GM23338 (cell line): ENCODE measurements around the gene MAN2A2. TPM values are rescaled to one million over a fixed set of nuclear protein-coding genes. Genes with fewer than 3 reads are reported as not detected.
"Not testable (repeated sequence)": the region's sequence is repeated elsewhere in the genome, so short reads cannot be mapped to it uniquely, and the experiment has no call there.

ENCODE experiments used
- ATAC-seq: fragments of 200-7000 bp; cut with Tn5 transposase; 3 replicates; pipeline ENCODE4 v1.9.1; 2020
- DNase-seq: peaks from one replicate; pipeline ENCODE4 v3.0.0-alpha.2; 2015; ENCODE audit warnings: low spot score
- H2AFZ ChIP-seq: fragments of 200-600 bp; sonication (generic); 2 replicates; pipeline ENCODE4 v1.8.0; 2016; ENCODE audit warnings: antibody characterized with exemption, mild to moderate bottlenecking, moderate library complexity
- H3F3A ChIP-seq: fragments of 200-600 bp; sonication (generic); replicated peaks from 2 replicates; pipeline ENCODE4 v1.8.0; 2017; ENCODE audit warnings: antibody characterized with exemption, mixed run types, low read depth
- H3K27ac ChIP-seq: fragments of 200-600 bp; sonication (generic); 2 replicates; pipeline ENCODE4 v1.6.1; 2016; ENCODE audit warnings: low read depth
- H3K27me3 ChIP-seq: fragments of 200-600 bp; sonication (generic); 2 replicates; pipeline ENCODE4 v1.8.0; 2016; ENCODE audit warnings: mild to moderate bottlenecking, mixed run types, moderate library complexity; ENCODE audit not compliant: insufficient read depth
- H3K36me3 ChIP-seq: fragments of 200-600 bp; sonication (generic); 2 replicates; pipeline ENCODE4 v1.8.0; 2016; ENCODE audit warnings: mild to moderate bottlenecking; ENCODE audit not compliant: insufficient read depth
- H3K4me1 ChIP-seq: fragments of 200-600 bp; sonication (generic); 2 replicates; pipeline ENCODE4 v1.8.0; 2016; ENCODE audit warnings: mild to moderate bottlenecking, moderate library complexity; ENCODE audit not compliant: insufficient read depth
- H3K4me2 ChIP-seq: fragments of 200-600 bp; sonication (generic); 2 replicates; pipeline ENCODE4 v1.7.1; 2017; ENCODE audit warnings: mixed run types
- H3K4me3 ChIP-seq: fragments of 200-600 bp; sonication (generic); 2 replicates; pipeline ENCODE4 v1.6.1; 2016; ENCODE audit warnings: mixed run types
- H3K79me2 ChIP-seq: fragments of 200-600 bp; sonication (generic); replicated peaks from 2 replicates; pipeline ENCODE4 v1.8.0; 2017; ENCODE audit warnings: mild to moderate bottlenecking; ENCODE audit not compliant: insufficient read depth
- H3K9me2 ChIP-seq: fragments of 200-600 bp; sonication (generic); 2 replicates; pipeline ENCODE4 v1.8.0; 2017; ENCODE audit not compliant: insufficient read depth
- H4K20me1 ChIP-seq: fragments of 200-600 bp; sonication (generic); replicated peaks from 2 replicates; pipeline ENCODE4 v1.8.0; 2017; ENCODE audit warnings: mild to moderate bottlenecking; ENCODE audit not compliant: insufficient read depth
- H3K27ac Mint-ChIP-seq: 2 replicates; pipeline ENCODE4 v1.8.0; 2020; ENCODE audit warnings: inconsistent platforms, mild to moderate bottlenecking, moderate library complexity, mixed read lengths
- H3K27me3 Mint-ChIP-seq: 3 replicates; pipeline ENCODE4 v1.8.0; 2022; ENCODE audit warnings: low read depth, mild to moderate bottlenecking, moderate library complexity, mixed read lengths, inconsistent platforms; ENCODE audit not compliant: insufficient read depth, poor library complexity
- H3K36me3 Mint-ChIP-seq: 3 replicates; pipeline ENCODE4 v1.8.0; 2021; ENCODE audit warnings: low read depth, mild to moderate bottlenecking, inconsistent platforms, moderate library complexity, mixed read lengths
- H3K4me1 Mint-ChIP-seq: 3 replicates; pipeline ENCODE4 v1.8.0; 2020; ENCODE audit warnings: mild to moderate bottlenecking, inconsistent platforms, mixed read lengths
- H3K4me3 Mint-ChIP-seq: 3 replicates; pipeline ENCODE4 v1.8.0; 2021; ENCODE audit warnings: moderate library complexity, mild to moderate bottlenecking, inconsistent platforms, mixed read lengths
- H3K9me3 Mint-ChIP-seq: 3 replicates; pipeline ENCODE4 v1.8.0; 2020; ENCODE audit warnings: moderate library complexity, mild to moderate bottlenecking, inconsistent platforms, mixed read lengths
- polyA plus RNA-seq: library from polyadenylated mRNA; unstranded; fragments of >200 nt; fragmentation: Nextera tagmentation; extraction: Ambion mirVana; gene quantifications from 2 replicates; pipeline ENCODE4 v1.2.1, GENCODE V29; 2016
- total RNA-seq: library from RNA; depleted of rRNA; stranded (reverse); fragments of >200 nt; shearing (Covaris generic); gene quantifications from 2 replicates; pipeline ENCODE4 v1.2.3, GENCODE V29; 2014
- TF ChIP-seq, protein P1 (sequence below): IDR thresholded peaks from 2 replicates; pipeline ENCODE4 v1.6.1; 2016; ENCODE audit warnings: antibody characterized with exemption
- TF ChIP-seq, protein P2 (sequence below): IDR thresholded peaks from one replicate; pipeline ENCODE4 v1.6.1; 2018; ENCODE audit warnings: antibody characterized with exemption; ENCODE audit not compliant: unreplicated experiment

Gene MAN2A2
- total and polyA plus RNA-seq, 2 experiments from 2014 or later: 8.2 to 17.1 TPM

DNA sequence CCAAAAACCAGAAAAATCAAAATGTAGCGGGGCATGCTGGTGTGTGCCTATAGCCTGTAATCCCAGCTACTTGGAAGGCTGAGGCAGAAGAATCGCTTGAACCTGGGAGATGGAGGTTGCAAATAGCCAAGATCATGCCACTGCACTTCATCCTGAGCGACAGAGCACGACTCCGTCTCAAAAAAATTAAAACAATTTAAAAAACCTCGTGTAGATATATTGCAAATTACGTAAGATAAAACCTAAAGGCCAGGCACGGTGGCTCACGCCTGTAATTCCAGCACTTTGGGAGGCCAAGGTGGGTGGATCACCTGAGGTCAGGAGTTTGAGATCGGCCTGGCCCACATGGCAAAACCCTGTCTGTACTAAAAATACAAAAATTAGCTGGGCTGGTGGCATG, 23.7 kb downstream of the MAN2A2 start:
- peaks cover 16% of the 10 kb centered on the region for H3K4me1 Mint-ChIP-seq
- H4K20me1 ChIP-seq, H3K4me3 ChIP-seq, H3K36me3 Mint-ChIP-seq, H3K4me1 ChIP-seq, H3K9me3 Mint-ChIP-seq, H3F3A ChIP-seq, ATAC-seq, H3K27ac Mint-ChIP-seq, DNase-seq, H3K36me3 ChIP-seq, H3K27me3 Mint-ChIP-seq, H3K79me2 ChIP-seq, H3K4me3 Mint-ChIP-seq, H3K27ac ChIP-seq, H3K9me2 ChIP-seq, H3K27me3 ChIP-seq, H3K4me2 ChIP-seq, H2AFZ ChIP-seq: not testable (repeated sequence)

DNA sequence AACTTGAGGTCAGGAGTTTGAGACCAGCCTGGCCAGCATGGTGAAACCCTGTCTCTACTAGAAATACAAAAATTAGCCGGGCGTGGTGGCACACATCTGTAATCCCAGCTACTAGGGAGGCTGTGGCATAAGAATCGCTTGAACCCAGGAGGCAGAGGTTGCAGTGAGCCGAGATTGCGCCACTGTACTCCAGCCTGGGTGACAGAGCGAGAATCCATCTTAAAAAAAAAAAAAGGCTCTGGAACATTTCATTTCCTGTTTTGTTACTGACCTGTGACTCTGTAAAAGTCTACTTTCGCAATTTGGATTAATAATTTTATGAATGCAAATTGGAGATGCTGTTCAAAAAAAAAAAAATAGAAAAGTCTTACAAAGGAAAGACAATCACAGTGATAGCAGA, 25.0 kb downstream of the MAN2A2 start:
- H3K27me3 Mint-ChIP-seq, H3K79me2 ChIP-seq, H3K4me3 Mint-ChIP-seq, H3K27ac ChIP-seq, H3K4me2 ChIP-seq, H4K20me1 ChIP-seq, H3K36me3 Mint-ChIP-seq, ATAC-seq, DNase-seq, H3K9me3 Mint-ChIP-seq, H3K4me3 ChIP-seq, H2AFZ ChIP-seq, H3K27me3 ChIP-seq, H3K27ac Mint-ChIP-seq, H3K4me1 ChIP-seq, H3F3A ChIP-seq, H3K9me2 ChIP-seq, H3K36me3 ChIP-seq: not testable (repeated sequence)
- H3K4me1 Mint-ChIP-seq: peaks cover 15% of the 10 kb centered on the region

DNA sequence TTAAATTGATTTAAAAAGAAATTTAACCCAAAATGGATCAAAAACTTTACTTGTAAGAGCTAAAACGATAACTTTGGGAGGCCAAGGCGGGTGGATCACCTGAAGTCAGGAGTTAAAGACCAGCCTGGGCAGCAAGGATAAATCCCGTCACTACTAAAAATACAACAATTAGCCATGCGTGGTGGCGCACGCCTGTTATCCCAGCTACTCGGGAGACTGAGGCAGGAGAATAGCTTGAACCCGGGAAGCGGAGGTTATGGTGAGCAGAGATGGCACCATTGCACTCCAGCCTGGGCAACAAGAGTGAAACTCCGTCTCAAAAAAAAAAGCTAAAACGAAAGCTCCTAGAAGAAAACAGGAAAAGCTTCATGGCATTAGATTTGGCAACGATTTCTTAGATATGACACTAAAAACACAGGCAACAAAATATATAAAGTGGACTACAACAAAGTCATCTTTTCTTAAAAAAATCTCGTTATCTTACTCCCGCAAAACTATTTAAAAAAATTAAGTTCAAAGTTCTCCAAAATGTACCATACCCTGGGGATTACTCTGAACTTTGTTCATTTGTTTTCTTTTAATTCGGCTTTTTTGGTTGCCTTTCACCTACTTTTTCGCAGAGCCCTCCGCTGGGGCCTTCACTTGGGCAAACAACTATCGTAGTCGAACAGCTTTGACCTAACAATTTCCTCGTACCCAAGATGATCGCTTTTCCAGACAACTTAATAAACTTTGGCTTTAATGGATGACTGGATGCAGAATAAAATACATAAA, 26.3 kb downstream of the MAN2A2 start:
- H3K4me3 Mint-ChIP-seq: peak overlapping the region; percentile 35; the same call in 2 of the 3 replicates
- H3K9me2 ChIP-seq: no peaks in the 10 kb centered on the region
- H3K9me3 Mint-ChIP-seq: no peaks in the 10 kb centered on the region
- H3K4me3 ChIP-seq: no peak overlapping the region
- no peaks in the 10 kb centered on the region for H4K20me1 ChIP-seq
- no peaks in the 10 kb centered on the region for H3K36me3 Mint-ChIP-seq
- H3F3A ChIP-seq: peaks cover under 1% of the 10 kb centered on the region; the same call in 1 of the 2 replicates
- no peak overlapping the region for H3K27ac ChIP-seq
- H3K36me3 ChIP-seq: no peaks in the 10 kb centered on the region
- ATAC-seq: no peak
- DNase-seq: no peak
- H3K27me3 ChIP-seq: peaks cover 10% of the 10 kb centered on the region; the same call in 1 of the 2 replicates
- no peak overlapping the region for H2AFZ ChIP-seq
- H3K27me3 Mint-ChIP-seq: peaks cover 11% of the 10 kb centered on the region
- no peak overlapping the region for H3K4me2 ChIP-seq
- H3K4me1 Mint-ChIP-seq: peaks cover 18% of the 10 kb centered on the region
- H3K79me2 ChIP-seq: no peaks in the 10 kb centered on the region
- TF ChIP-seq, protein P1, sequence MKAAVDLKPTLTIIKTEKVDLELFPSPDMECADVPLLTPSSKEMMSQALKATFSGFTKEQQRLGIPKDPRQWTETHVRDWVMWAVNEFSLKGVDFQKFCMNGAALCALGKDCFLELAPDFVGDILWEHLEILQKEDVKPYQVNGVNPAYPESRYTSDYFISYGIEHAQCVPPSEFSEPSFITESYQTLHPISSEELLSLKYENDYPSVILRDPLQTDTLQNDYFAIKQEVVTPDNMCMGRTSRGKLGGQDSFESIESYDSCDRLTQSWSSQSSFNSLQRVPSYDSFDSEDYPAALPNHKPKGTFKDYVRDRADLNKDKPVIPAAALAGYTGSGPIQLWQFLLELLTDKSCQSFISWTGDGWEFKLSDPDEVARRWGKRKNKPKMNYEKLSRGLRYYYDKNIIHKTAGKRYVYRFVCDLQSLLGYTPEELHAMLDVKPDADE: no peak
- TF ChIP-seq, protein P2, sequence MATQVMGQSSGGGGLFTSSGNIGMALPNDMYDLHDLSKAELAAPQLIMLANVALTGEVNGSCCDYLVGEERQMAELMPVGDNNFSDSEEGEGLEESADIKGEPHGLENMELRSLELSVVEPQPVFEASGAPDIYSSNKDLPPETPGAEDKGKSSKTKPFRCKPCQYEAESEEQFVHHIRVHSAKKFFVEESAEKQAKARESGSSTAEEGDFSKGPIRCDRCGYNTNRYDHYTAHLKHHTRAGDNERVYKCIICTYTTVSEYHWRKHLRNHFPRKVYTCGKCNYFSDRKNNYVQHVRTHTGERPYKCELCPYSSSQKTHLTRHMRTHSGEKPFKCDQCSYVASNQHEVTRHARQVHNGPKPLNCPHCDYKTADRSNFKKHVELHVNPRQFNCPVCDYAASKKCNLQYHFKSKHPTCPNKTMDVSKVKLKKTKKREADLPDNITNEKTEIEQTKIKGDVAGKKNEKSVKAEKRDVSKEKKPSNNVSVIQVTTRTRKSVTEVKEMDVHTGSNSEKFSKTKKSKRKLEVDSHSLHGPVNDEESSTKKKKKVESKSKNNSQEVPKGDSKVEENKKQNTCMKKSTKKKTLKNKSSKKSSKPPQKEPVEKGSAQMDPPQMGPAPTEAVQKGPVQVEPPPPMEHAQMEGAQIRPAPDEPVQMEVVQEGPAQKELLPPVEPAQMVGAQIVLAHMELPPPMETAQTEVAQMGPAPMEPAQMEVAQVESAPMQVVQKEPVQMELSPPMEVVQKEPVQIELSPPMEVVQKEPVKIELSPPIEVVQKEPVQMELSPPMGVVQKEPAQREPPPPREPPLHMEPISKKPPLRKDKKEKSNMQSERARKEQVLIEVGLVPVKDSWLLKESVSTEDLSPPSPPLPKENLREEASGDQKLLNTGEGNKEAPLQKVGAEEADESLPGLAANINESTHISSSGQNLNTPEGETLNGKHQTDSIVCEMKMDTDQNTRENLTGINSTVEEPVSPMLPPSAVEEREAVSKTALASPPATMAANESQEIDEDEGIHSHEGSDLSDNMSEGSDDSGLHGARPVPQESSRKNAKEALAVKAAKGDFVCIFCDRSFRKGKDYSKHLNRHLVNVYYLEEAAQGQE: no peak
- no peak overlapping the region for H3K27ac Mint-ChIP-seq
- peaks cover 14% of the 10 kb centered on the region for H3K4me1 ChIP-seq
